ENCODE measurements around the gene HEXIM1.

- TF ChIP-seq POLR2AphosphoS5 (IDR thresholded peaks at IDR 0.05; ENCODE audit: low read depth, low read length) (no peak), SPI1 (IDR thresholded peaks at IDR 0.05; ENCODE audit: low read depth, low read length) (no peak), POLR2A (IDR thresholded peaks at IDR 0.05; ENCODE audit: low read depth, low read length) (no peak), TAF1 (IDR thresholded peaks at IDR 0.05; ENCODE audit: low read depth, low read length) (no peak)
Measured at GRCh38 chr17:45128331-45128730, 19.9 kb upstream of the HEXIM1 start.

All from GM12891 (cell line).